ENCODE measurements around the gene LBHD1. TPM values are rescaled to one million over a fixed set of nuclear protein-coding genes. Genes with fewer than 3 reads are reported as not detected.

Gene LBHD1
- total and polyA plus RNA-seq, 2 of the 4 experiments (the other 2 are of a cell fraction), result 1.6 to 4.0 TPM

DNA sequence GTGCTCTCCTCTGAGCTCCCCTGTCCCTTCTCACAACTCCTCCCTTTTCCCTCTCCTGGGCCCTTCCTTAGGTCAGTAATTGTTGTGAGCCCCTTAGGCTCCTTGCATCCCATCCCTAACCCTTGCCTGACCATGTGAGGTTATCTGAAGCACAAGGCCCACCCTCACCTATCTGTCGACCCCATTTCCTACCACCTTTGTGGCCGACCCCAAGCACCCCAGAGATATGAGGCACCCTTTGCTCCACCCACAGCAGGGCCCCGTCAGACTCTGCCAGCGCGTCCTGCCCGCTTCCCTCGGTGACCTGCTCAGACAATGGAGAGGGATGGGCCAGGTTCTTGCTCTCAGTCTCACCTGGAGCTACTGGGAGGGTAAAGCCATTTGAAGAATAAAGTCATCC lies 36.7 kb upstream of the LBHD1 start:
- Histone ChIP-seq H3K14ac (replicated peaks; ENCODE audit: low read depth, low read length) (peak overlapping the region; percentile 88), H2BK5ac (ENCODE audit: low read depth, low read length, poor library complexity, severe bottlenecking) (peak overlapping the region; percentile 53), H4K91ac (ENCODE audit: insufficient read depth, low read depth, low read length) (peak overlapping the region; percentile 72), H2AFZ (replicated peaks; ENCODE audit: low read length, poor library complexity) (peak overlapping the region; percentile 90), H2AK5ac (ENCODE audit: low read depth, low read length) (peak overlapping the region; percentile 58), H3K4me3 (ENCODE audit: insufficient read depth, low read depth, low read length) (peak overlapping the region; percentile 54), H3K56ac (ENCODE audit: extremely low read depth, insufficient read depth, low read length) (peak overlapping the region; percentile 77), H4K5ac (ENCODE audit: low read depth, low read length) (peak overlapping the region; percentile 86), H4K20me1 (ENCODE audit: insufficient read depth, low read length) (no peaks in the 10 kb centered on the region), H3K79me1 (ENCODE audit: low read depth in 1 of 2, low read length in 2 of 2) (peaks cover 20 to 62% of the 10 kb centered on the region in 2 experiments), H3K4me1 (ENCODE audit: control insufficient read depth, insufficient read depth, low read length) (peaks cover 20% of the 10 kb centered on the region), H3K27me3 (ENCODE audit: control insufficient read depth, insufficient read depth, low read length) (no peaks in the 10 kb centered on the region), H3K9me1 (ENCODE audit: insufficient read depth, low read length) (peaks cover 17% of the 10 kb centered on the region), H3K18ac (ENCODE audit: low read depth, low read length) (peak overlapping the region; percentile 64; the same call in 1 of the 2 replicates), H3K9ac (ENCODE audit: low read depth, low read length) (peak overlapping the region; percentile 82), H3K4ac (ENCODE audit: low read depth, low read length) (peak overlapping the region; percentile 86), H2BK20ac (ENCODE audit: low read depth, low read length) (no peak overlapping the region), H3K27ac (ENCODE audit: insufficient read depth, low read length) (peak overlapping the region; percentile 86), H2AK9ac (replicated peaks; ENCODE audit: low read depth, low read length, poor library complexity) (peak overlapping the region; percentile 97), H2BK120ac (ENCODE audit: low read depth, low read length) (no peak overlapping the region), H4K8ac (ENCODE audit: low read depth in 2 of 2, low read length in 2 of 2) (peak overlapping the region; percentile 93 to 97), H3K4me2 (ENCODE audit: low read depth, low read length) (peak overlapping the region; percentile 86), H2BK15ac (ENCODE audit: low read depth, low read length) (no peak overlapping the region), H3K23ac (ENCODE audit: low read depth, low read length) (peak overlapping the region; percentile 55; the same call in 1 of the 2 replicates), H3K36me3 (ENCODE audit: control insufficient read depth, insufficient read depth, low read length) (peaks cover 22% of the 10 kb centered on the region), H3K9me3 (ENCODE audit: control insufficient read depth, insufficient read depth, low read length) (no peaks in the 10 kb centered on the region)
- in situ Hi-C loops (cut with MboI; ENCODE audit: low sequenced_read_pairs), result no loop called here
- no TSS peak for BruUV-seq (replicated peaks)
- intact Hi-C loops (cut with micrococcal nuclease), result no loop called here
- POLR2A ChIA-PET (ENCODE audit: unreplicated experiment), result interaction anchor here (0.7 kb wide), 1 partner anchor 135 kb away, joined by 3 read pairs; the partner anchor contains the start of gene EEF1G
- DNase-seq (no peak), ATAC-seq (ENCODE audit: low read depth) (no peak)
- WGBS, 2 experiments (ENCODE audit: extremely low coverage in 2 of 2, insufficient read length in 1 of 2), result 16% methylated on average over 2 of the region's 7 CpGs; no CpG with 5 or more reads in 1 of the 2 experiments
- no peak for TF ChIP-seq MAFK (IDR thresholded peaks at IDR 0.05; ENCODE audit: low read depth, low read length)
- TF ChIP-seq FOS (IDR thresholded peaks at IDR 0.05; ENCODE audit: low read depth, low read length), result no peak
- TF ChIP-seq MAZ (IDR thresholded peaks at IDR 0.05; ENCODE audit: borderline replicate concordance, low read depth, low read length), result no peak
- TF ChIP-seq ELK1 (IDR thresholded peaks at IDR 0.05; ENCODE audit: borderline replicate concordance, low read depth, low read length), result no peak
- TF ChIP-seq, protein P1, sequence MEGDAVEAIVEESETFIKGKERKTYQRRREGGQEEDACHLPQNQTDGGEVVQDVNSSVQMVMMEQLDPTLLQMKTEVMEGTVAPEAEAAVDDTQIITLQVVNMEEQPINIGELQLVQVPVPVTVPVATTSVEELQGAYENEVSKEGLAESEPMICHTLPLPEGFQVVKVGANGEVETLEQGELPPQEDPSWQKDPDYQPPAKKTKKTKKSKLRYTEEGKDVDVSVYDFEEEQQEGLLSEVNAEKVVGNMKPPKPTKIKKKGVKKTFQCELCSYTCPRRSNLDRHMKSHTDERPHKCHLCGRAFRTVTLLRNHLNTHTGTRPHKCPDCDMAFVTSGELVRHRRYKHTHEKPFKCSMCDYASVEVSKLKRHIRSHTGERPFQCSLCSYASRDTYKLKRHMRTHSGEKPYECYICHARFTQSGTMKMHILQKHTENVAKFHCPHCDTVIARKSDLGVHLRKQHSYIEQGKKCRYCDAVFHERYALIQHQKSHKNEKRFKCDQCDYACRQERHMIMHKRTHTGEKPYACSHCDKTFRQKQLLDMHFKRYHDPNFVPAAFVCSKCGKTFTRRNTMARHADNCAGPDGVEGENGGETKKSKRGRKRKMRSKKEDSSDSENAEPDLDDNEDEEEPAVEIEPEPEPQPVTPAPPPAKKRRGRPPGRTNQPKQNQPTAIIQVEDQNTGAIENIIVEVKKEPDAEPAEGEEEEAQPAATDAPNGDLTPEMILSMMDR (conservative IDR thresholded peaks at IDR 0.05; ENCODE audit: low read depth, low read length), result no peak
- dilution Hi-C loops (cut with HindIII; ENCODE audit: low sequenced_read_pairs, unreplicated experiment), result no loop called here
- CTCF ChIA-PET, result no interaction called here
